ENCODE results near the gene TBRG1. TPM values are rescaled to one million over a fixed set of nuclear protein-coding genes. Genes with fewer than 3 reads are reported as not detected.

TBRG1 gene
- total and polyA plus RNA-seq, 2 of the 4 experiments (the other 2 are of a cell fraction) = 13.3 to 23.2 TPM

- CTCF ChIA-PET = no interaction called here
Measured at GRCh38 chr11:124658501-124658900, 35.8 kb downstream of the TBRG1 start.

More at GRCh38 chr11:124658501-124658900, 35.8 kb downstream of the TBRG1 start:
- in situ Hi-C loops (cut with MboI; ENCODE audit: low sequenced_read_pairs) = loop anchor here (25.0 kb wide), 1 partner anchor 754 kb away; no protein-coding TSS in a partner anchor
- Histone ChIP-seq H3K4me2 (ENCODE audit: low read depth, low read length) (no peak overlapping the region), H3K9me3 (ENCODE audit: control insufficient read depth, insufficient read depth, low read length) (no peaks in the 10 kb centered on the region), H3K27ac (ENCODE audit: insufficient read depth, low read length) (no peak overlapping the region), H3K27me3 (ENCODE audit: control insufficient read depth, insufficient read depth, low read length) (no peaks in the 10 kb centered on the region), H2BK5ac (ENCODE audit: low read depth, low read length, poor library complexity, severe bottlenecking) (no peak overlapping the region), H4K8ac (ENCODE audit: low read depth in 2 of 2, low read length in 2 of 2) (no peak overlapping the region), H2BK15ac (ENCODE audit: low read depth, low read length) (no peak overlapping the region), H3K18ac (ENCODE audit: low read depth, low read length) (no peak overlapping the region), H2BK120ac (ENCODE audit: low read depth, low read length) (no peak overlapping the region), H4K20me1 (ENCODE audit: insufficient read depth, low read length) (no peaks in the 10 kb centered on the region), H3K23ac (ENCODE audit: low read depth, low read length) (no peak overlapping the region), H3K4me3 (ENCODE audit: insufficient read depth, low read depth, low read length) (no peak overlapping the region), H3K36me3 (ENCODE audit: control insufficient read depth, insufficient read depth, low read length) (no peaks in the 10 kb centered on the region), H3K4ac (ENCODE audit: low read depth, low read length) (no peak overlapping the region), H3K4me1 (ENCODE audit: control insufficient read depth, insufficient read depth, low read length) (peaks cover 5% of the 10 kb centered on the region; the same call in 1 of the 2 replicates), H2AK9ac (replicated peaks; ENCODE audit: low read depth, low read length, poor library complexity) (no peak overlapping the region), H3K56ac (ENCODE audit: extremely low read depth, insufficient read depth, low read length) (no peak overlapping the region), H3K14ac (replicated peaks; ENCODE audit: low read depth, low read length) (no peak overlapping the region), H4K5ac (ENCODE audit: low read depth, low read length) (no peak overlapping the region), H4K91ac (ENCODE audit: insufficient read depth, low read depth, low read length) (no peak overlapping the region), H2BK20ac (ENCODE audit: low read depth, low read length) (no peak overlapping the region), H3K9ac (ENCODE audit: low read depth, low read length) (no peak overlapping the region), H2AK5ac (ENCODE audit: low read depth, low read length) (no peak overlapping the region), H3K9me1 (ENCODE audit: insufficient read depth, low read length) (no peaks in the 10 kb centered on the region), H2AFZ (replicated peaks; ENCODE audit: low read length, poor library complexity) (no peak overlapping the region), H3K79me1 (ENCODE audit: low read depth in 1 of 2, low read length in 2 of 2) (no peaks in the 10 kb centered on the region)
- WGBS, 2 experiments (ENCODE audit: extremely low coverage in 2 of 2, insufficient read length in 1 of 2) = 100% methylated on average over 1 of the region's 3 CpGs; no CpG with 5 or more reads in 1 of the 2 experiments
- ATAC-seq (ENCODE audit: low read depth) (no peak), DNase-seq (no peak)
- BruUV-seq (replicated peaks) = no TSS peak
- POLR2A ChIA-PET (ENCODE audit: unreplicated experiment) = no interaction called here
- intact Hi-C loops (cut with micrococcal nuclease) = no loop called here
- dilution Hi-C loops (cut with HindIII; ENCODE audit: low sequenced_read_pairs, unreplicated experiment) = no loop called here
- TF ChIP-seq NFE2L2 (IDR thresholded peaks at IDR 0.05; ENCODE audit: low read depth, low read length) (no peak), CHD1 (IDR thresholded peaks at IDR 0.05; ENCODE audit: low read depth, low read length) (no peak), MAZ (IDR thresholded peaks at IDR 0.05; ENCODE audit: borderline replicate concordance, low read depth, low read length) (no peak), CEBPB (IDR thresholded peaks at IDR 0.05; ENCODE audit: low read depth, low read length) (no peak), RFX5 (IDR thresholded peaks at IDR 0.05; ENCODE audit: low read depth, low read length) (no peak), MAFK (IDR thresholded peaks at IDR 0.05; ENCODE audit: low read depth, low read length) (no peak), POLR2A (IDR thresholded peaks at IDR 0.05; ENCODE audit: low read depth, low read length) (no peak)
